SK-N-SH treated with all-trans-retinoic acid at 6 μM for 48 hours (cell line): ENCODE results near the gene SCARF2.

ENCODE experiments used
- ATAC-seq: fragments of 200-7000 bp; cut with Tn5 transposase; 3 replicates; pipeline ENCODE4 v1.9.1; 2020; ENCODE audit warnings: mild to moderate bottlenecking, moderate library complexity
- ARNTL ChIP-seq: fragments of 450-650 bp; formaldehyde crosslinking; IDR thresholded peaks from 2 replicates; pipeline ENCODE4 v1.5.0; 2020; ENCODE audit warnings: low read depth, mild to moderate bottlenecking, moderate library complexity, borderline replicate concordance
- BACH2 ChIP-seq: fragments of 250-450 bp; sonication (Bioruptor Pico); IDR thresholded peaks from 2 replicates; pipeline ENCODE4 v1.9.0; 2021; ENCODE audit warnings: mild to moderate bottlenecking, borderline replicate concordance
- CSDC2 ChIP-seq: fragments of 250-450 bp; sonication (Bioruptor Pico); IDR thresholded peaks from 2 replicates; pipeline ENCODE4 v1.5.0; 2020; ENCODE audit warnings: mild to moderate bottlenecking, moderate library complexity
- CSRNP3 ChIP-seq: fragments of 250-450 bp; sonication (Bioruptor Pico); IDR thresholded peaks from 2 replicates; pipeline ENCODE4 v1.5.1; 2021; ENCODE audit warnings: mild to moderate bottlenecking, moderate library complexity
- GLIS3 ChIP-seq: fragments of 250-450 bp; sonication (Bioruptor Pico); IDR thresholded peaks from 2 replicates; pipeline ENCODE4 v1.5.0; 2020; ENCODE audit warnings: mild to moderate bottlenecking, moderate library complexity
- ISL1 ChIP-seq: fragments of 250-450 bp; sonication (Bioruptor Pico); IDR thresholded peaks from 2 replicates; pipeline ENCODE4 v2.1.2; 2022; ENCODE audit warnings: mild to moderate bottlenecking, moderate library complexity
- OSR1 ChIP-seq: fragments of 250-450 bp; sonication (Bioruptor Pico); IDR thresholded peaks from 2 replicates; pipeline ENCODE4 v1.8.0; 2022; ENCODE audit warnings: moderate library complexity, mild to moderate bottlenecking, inconsistent platforms
- PPARA ChIP-seq: fragments of 250-450 bp; sonication (Bioruptor Pico); IDR thresholded peaks from 2 replicates; pipeline ENCODE4 v1.5.0; 2020; ENCODE audit warnings: mild to moderate bottlenecking, borderline replicate concordance
- RARB ChIP-seq: fragments of 250-450 bp; sonication (Bioruptor Pico); IDR thresholded peaks from 2 replicates; pipeline ENCODE4 v1.8.0; 2021; ENCODE audit warnings: mild to moderate bottlenecking, moderate library complexity
- SNAI2 ChIP-seq: fragments of 250-450 bp; sonication (Bioruptor Pico); IDR thresholded peaks from 2 replicates; pipeline ENCODE4 v1.5.0; 2020; ENCODE audit warnings: mild to moderate bottlenecking, moderate library complexity
- TOX ChIP-seq: fragments of 250-450 bp; sonication (Bioruptor Pico); IDR thresholded peaks from 2 replicates; pipeline ENCODE4 v1.8.0; 2021; ENCODE audit warnings: mild to moderate bottlenecking, moderate library complexity, borderline replicate concordance
- TSHZ2 ChIP-seq: fragments of 250-450 bp; sonication (Bioruptor Pico); IDR thresholded peaks from 2 replicates; pipeline ENCODE4 v1.5.0; 2020; ENCODE audit warnings: mild to moderate bottlenecking, moderate library complexity
- ZFP3 ChIP-seq: fragments of 250-450 bp; sonication (Bioruptor Pico); IDR thresholded peaks from 2 replicates; pipeline ENCODE4 v1.5.0; 2020; ENCODE audit warnings: mild to moderate bottlenecking, moderate library complexity
- ZFP30 ChIP-seq: fragments of 450-650 bp; formaldehyde crosslinking; IDR thresholded peaks from 2 replicates; pipeline ENCODE4 v1.5.0; 2022; ENCODE audit warnings: mild to moderate bottlenecking, moderate library complexity
- ZNF70 ChIP-seq: fragments of 450-650 bp; formaldehyde crosslinking; IDR thresholded peaks from 2 replicates; pipeline ENCODE4 v1.5.0; 2020; ENCODE audit warnings: mild to moderate bottlenecking, moderate library complexity
- ZNF8 ChIP-seq: fragments of 450-650 bp; formaldehyde crosslinking; IDR thresholded peaks from 2 replicates; pipeline ENCODE4 v1.5.0; 2020; ENCODE audit warnings: mild to moderate bottlenecking, moderate library complexity
- TF ChIP-seq, protein P1 (sequence below): fragments of 250-450 bp; sonication (Bioruptor Pico); IDR thresholded peaks from 2 replicates; pipeline ENCODE4 v1.8.0; 2020; ENCODE audit warnings: mild to moderate bottlenecking, moderate library complexity, borderline replicate concordance
- TF ChIP-seq, protein P2 (sequence below): fragments of 250-450 bp; sonication (Bioruptor Pico); IDR thresholded peaks from 2 replicates; pipeline ENCODE4 v1.8.0; 2021; ENCODE audit warnings: low read depth, mild to moderate bottlenecking, moderate library complexity, borderline replicate concordance

Gene SCARF2

GRCh38 chr22:20406686-20407408 lies 30.8 kb downstream of the SCARF2 start:
- no peak for TF ChIP-seq ZFP3
- TF ChIP-seq CSDC2 (CRISPR knock-in tag): no peak
- TF ChIP-seq SNAI2 (CRISPR knock-in tag): no peak
- no peak for TF ChIP-seq ZNF8 (CRISPR knock-in tag)
- TF ChIP-seq, protein P1, sequence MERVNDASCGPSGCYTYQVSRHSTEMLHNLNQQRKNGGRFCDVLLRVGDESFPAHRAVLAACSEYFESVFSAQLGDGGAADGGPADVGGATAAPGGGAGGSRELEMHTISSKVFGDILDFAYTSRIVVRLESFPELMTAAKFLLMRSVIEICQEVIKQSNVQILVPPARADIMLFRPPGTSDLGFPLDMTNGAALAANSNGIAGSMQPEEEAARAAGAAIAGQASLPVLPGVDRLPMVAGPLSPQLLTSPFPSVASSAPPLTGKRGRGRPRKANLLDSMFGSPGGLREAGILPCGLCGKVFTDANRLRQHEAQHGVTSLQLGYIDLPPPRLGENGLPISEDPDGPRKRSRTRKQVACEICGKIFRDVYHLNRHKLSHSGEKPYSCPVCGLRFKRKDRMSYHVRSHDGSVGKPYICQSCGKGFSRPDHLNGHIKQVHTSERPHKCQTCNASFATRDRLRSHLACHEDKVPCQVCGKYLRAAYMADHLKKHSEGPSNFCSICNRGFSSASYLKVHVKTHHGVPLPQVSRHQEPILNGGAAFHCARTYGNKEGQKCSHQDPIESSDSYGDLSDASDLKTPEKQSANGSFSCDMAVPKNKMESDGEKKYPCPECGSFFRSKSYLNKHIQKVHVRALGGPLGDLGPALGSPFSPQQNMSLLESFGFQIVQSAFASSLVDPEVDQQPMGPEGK (CRISPR knock-in tag): no peak
- TF ChIP-seq, all 23 proteins: peak for 0
- no peak for ATAC-seq

GRCh38 chr22:20405931-20406685 lies 31.5 kb downstream of the SCARF2 start:
- ATAC-seq: no peak
- no peak for TF ChIP-seq ZNF70
- no peak for TF ChIP-seq SNAI2 (CRISPR knock-in tag)
- no peak for TF ChIP-seq BACH2
- TF ChIP-seq PPARA (CRISPR knock-in tag): no peak
- TF ChIP-seq ISL1 (CRISPR knock-in tag): no peak
- TF ChIP-seq RARB (CRISPR knock-in tag): no peak
- no peak for TF ChIP-seq CSRNP3 (CRISPR knock-in tag)
- no peak for TF ChIP-seq OSR1 (CRISPR knock-in tag)
- no peak for TF ChIP-seq ZNF8 (CRISPR knock-in tag)
- TF ChIP-seq CSDC2 (CRISPR knock-in tag): no peak
- TF ChIP-seq, protein P1 (CRISPR knock-in tag): no peak
- no peak for TF ChIP-seq ARNTL (CRISPR knock-in tag)

DNA sequence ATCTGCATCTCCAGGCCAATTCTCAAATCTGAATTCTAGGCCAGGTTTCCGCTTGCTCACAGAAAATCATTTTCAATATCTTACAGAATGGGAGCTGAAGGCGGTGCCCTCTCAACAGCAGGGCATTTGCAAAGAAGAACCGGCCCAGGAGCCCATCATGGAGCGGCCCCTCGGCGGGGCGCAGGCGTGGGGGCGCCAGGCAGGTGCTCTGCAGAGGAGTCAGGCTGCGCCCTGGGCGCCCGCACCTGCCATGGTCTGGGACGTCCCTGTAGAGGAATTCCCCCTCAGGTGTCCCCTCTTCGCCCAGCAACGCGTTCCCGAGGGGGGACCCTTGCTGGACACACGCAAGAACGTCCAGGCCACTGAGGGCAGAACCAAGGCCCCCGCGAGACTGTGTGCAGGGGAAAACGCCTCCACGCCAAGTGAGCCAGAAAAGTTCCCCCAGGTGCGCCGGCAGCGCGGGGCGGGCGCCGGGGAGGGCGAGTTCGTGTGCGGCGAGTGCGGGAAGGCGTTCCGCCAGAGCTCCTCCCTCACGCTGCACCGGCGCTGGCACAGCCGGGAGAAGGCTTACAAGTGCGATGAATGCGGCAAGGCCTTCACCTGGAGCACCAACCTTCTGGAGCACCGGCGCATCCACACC lies 32.2 kb downstream of the SCARF2 start:
- no peak for TF ChIP-seq GLIS3 (CRISPR knock-in tag)
- no peak for TF ChIP-seq CSRNP3 (CRISPR knock-in tag)
- TF ChIP-seq TOX (CRISPR knock-in tag): no peak
- TF ChIP-seq PPARA (CRISPR knock-in tag): no peak
- TF ChIP-seq TSHZ2: no peak
- TF ChIP-seq, protein P2, sequence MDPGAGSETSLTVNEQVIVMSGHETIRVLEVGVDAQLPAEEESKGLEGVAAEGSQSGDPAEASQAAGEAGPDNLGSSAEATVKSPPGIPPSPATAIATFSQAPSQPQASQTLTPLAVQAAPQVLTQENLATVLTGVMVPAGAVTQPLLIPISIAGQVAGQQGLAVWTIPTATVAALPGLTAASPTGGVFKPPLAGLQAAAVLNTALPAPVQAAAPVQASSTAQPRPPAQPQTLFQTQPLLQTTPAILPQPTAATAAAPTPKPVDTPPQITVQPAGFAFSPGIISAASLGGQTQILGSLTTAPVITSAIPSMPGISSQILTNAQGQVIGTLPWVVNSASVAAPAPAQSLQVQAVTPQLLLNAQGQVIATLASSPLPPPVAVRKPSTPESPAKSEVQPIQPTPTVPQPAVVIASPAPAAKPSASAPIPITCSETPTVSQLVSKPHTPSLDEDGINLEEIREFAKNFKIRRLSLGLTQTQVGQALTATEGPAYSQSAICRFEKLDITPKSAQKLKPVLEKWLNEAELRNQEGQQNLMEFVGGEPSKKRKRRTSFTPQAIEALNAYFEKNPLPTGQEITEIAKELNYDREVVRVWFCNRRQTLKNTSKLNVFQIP: no peak
- TF ChIP-seq ZNF70: no peak
- TF ChIP-seq ZFP30: no peak
- no peak for TF ChIP-seq ZFP3
- no peak for ATAC-seq
